Inflammatory macrophage (primary cell): ENCODE results near the gene CD276.
"Not testable (repeated sequence)": the region's sequence is repeated elsewhere in the genome, so short reads cannot be mapped to it uniquely, and the experiment has no call there.

ENCODE experiments used
- DNase-seq, 2 donors: peaks; one replicate each; pipeline ENCODE4 v3.0.0-alpha.2; 2020 to 2022

The CD276 gene

GRCh38 chr15:73710321-73710720, 26.1 kb downstream of the CD276 start:
- no peak for DNase-seq

- DNase-seq, result peak in 1 of 2 donors; percentile 32
These were observed 27.3 kb downstream of the CD276 start for GRCh38 chr15:73711526-73711925.

- DNase-seq, result no peak
These were observed 27.9 kb downstream of the CD276 start for GRCh38 chr15:73712107-73712506.

GRCh38 chr15:73714695-73715301, 30.6 kb downstream of the CD276 start:
- DNase-seq, result no peak

- no peak for DNase-seq
These were observed 31.2 kb downstream of the CD276 start for GRCh38 chr15:73715417-73715816.

GRCh38 chr15:73716417-73716816, 32.2 kb downstream of the CD276 start:
- DNase-seq, result no peak

- DNase-seq, result no peak
These were observed 33.0 kb downstream of the CD276 start for GRCh38 chr15:73717206-73717605.

- no peak for DNase-seq
These were observed 33.6 kb downstream of the CD276 start for GRCh38 chr15:73717802-73718201.

GRCh38 chr15:73718694-73719093, 34.5 kb downstream of the CD276 start:
- no peak for DNase-seq

- DNase-seq, result no peak
These were observed 38.2 kb downstream of the CD276 start for GRCh38 chr15:73722425-73722824.

- DNase-seq, result no peak
These were observed 39.0 kb downstream of the CD276 start for GRCh38 chr15:73723191-73723590.

GRCh38 chr15:73724212-73724611, 40.0 kb downstream of the CD276 start:
- no peak for DNase-seq

- no peak for DNase-seq
These were observed 43.3 kb downstream of the CD276 start for GRCh38 chr15:73727330-73727976.

GRCh38 chr15:73732051-73732450, 47.9 kb downstream of the CD276 start:
- DNase-seq, result not testable (repeated sequence)

- DNase-seq, result no peak
These were observed 48.7 kb downstream of the CD276 start for GRCh38 chr15:73732930-73733329.

- no peak for DNase-seq
These were observed 53.4 kb downstream of the CD276 start for GRCh38 chr15:73737535-73737934.

- DNase-seq, result no peak
These were observed 56.2 kb downstream of the CD276 start for GRCh38 chr15:73740152-73741048.

- no peak for DNase-seq
These were observed 57.2 kb downstream of the CD276 start for GRCh38 chr15:73741321-73741836.

GRCh38 chr15:73744293-73744692, 60.1 kb downstream of the CD276 start:
- DNase-seq, result no peak

GRCh38 chr15:73745073-73745472, 60.9 kb downstream of the CD276 start:
- DNase-seq, result no peak

- DNase-seq, result no peak
These were observed 62.1 kb downstream of the CD276 start for GRCh38 chr15:73746261-73746660.

GRCh38 chr15:73746883-73747282, 62.7 kb downstream of the CD276 start:
- no peak for DNase-seq

GRCh38 chr15:73747847-73748590, 63.8 kb downstream of the CD276 start:
- DNase-seq, result no peak
